Endothelial cell of umbilical vein (primary cell): ENCODE results near the gene GALNT14. TPM values are rescaled to one million over a fixed set of nuclear protein-coding genes. Genes with fewer than 3 reads are reported as not detected.

Source experiments
- BruUV-seq: library from RNA; stranded (reverse); fragments of 400-500 nt; replicated peaks from 2 replicates; lab custom pipeline; 2021; lab: Mats Ljungman, UMichigan
- CTCF ChIA-PET: fragments of 300-600, 350-600 bp; sonication (Branson Sonifier 250); formaldehyde crosslinking; loops from one replicate; lab custom pipeline; 2021; ENCODE audit warnings: antibody characterized with exemption, inconsistent platforms; lab: Charles Lee
- POLR2A ChIA-PET: fragments of 300-600, 350-600 bp; sonication (Branson Sonifier 250); formaldehyde crosslinking; loops from one replicate; lab custom pipeline; 2021; ENCODE audit warnings: antibody characterized with exemption, inconsistent platforms; lab: Charles Lee
- DNase-seq: peaks from one replicate; pipeline ENCODE4 v3.0.0-alpha.2; 2011; ENCODE audit warnings: low read depth, low spot score
- FAIRE-seq: peaks from 2 replicates; lab custom pipeline; 2011; peaks lifted over from hg19 to GRCh38; lab: Jason Lieb, UNC
- H2AFZ ChIP-seq: 2 replicates; pipeline ENCODE4 v1.6.0; 2012; ENCODE audit warnings: low read depth, low read length, control low read depth, inconsistent platforms
- H3K27ac ChIP-seq: 2 replicates; pipeline ENCODE4 v1.5.1; 2011; ENCODE audit warnings: low read depth, mild to moderate bottlenecking, control low read depth, low read length, moderate library complexity; ENCODE audit not compliant: insufficient read depth
- H3K27me3 ChIP-seq, 2 experiments: 2 replicates each; pipeline versions ENCODE4 v1.6.0 to v1.6.1; 2011; ENCODE audit warnings: low read length in 2 of 2, mixed read lengths in 1 of 2; ENCODE audit not compliant: control insufficient read depth in 2 of 2, insufficient read depth in 2 of 2
- H3K36me3 ChIP-seq, 2 experiments: 2 replicates in 1 of 2; 3 replicates in 1 of 2; pipeline ENCODE4 v1.5.1; 2011; ENCODE audit warnings: low read length in 2 of 2, mild to moderate bottlenecking in 1 of 2, moderate library complexity in 1 of 2; ENCODE audit not compliant: control insufficient read depth in 2 of 2, insufficient read depth in 2 of 2; ENCODE audit errors: extremely low read depth in 1 of 2
- H3K4me1 ChIP-seq: 3 replicates; pipeline ENCODE4 v1.5.1; 2011; ENCODE audit warnings: mild to moderate bottlenecking, low read length; ENCODE audit not compliant: control insufficient read depth, insufficient read depth; ENCODE audit errors: extremely low read depth
- H3K4me2 ChIP-seq: 2 replicates; pipeline ENCODE4 v1.6.1; 2011; ENCODE audit warnings: low read length, control low read depth, mixed read lengths; ENCODE audit not compliant: insufficient read depth
- H3K4me3 ChIP-seq, 3 experiments: fragments of 200-600 bp in 1 of 3; sonication (generic), shearing (Covaris generic) in 1 of 3; replicated peaks in 1 of 3; 2 replicates each; pipeline ENCODE4 v1.5.1; 2011 to 2016; ENCODE audit warnings: control low read depth in 3 of 3, low read length in 3 of 3, mild to moderate bottlenecking in 2 of 3, inconsistent platforms in 1 of 3, low read depth in 1 of 3, moderate library complexity in 1 of 3; ENCODE audit not compliant: insufficient read depth in 1 of 3
- H3K79me2 ChIP-seq: 2 replicates; pipeline ENCODE4 v1.6.0; 2012; ENCODE audit warnings: low read length, inconsistent platforms; ENCODE audit not compliant: control insufficient read depth, insufficient read depth
- H3K9ac ChIP-seq: replicated peaks from 2 replicates; pipeline ENCODE3; 2011; ENCODE audit warnings: low read length, control low read depth; ENCODE audit not compliant: insufficient read depth; ENCODE audit errors: extremely low read depth
- H3K9me1 ChIP-seq: replicated peaks from 3 replicates; pipeline ENCODE4 v1.6.0; 2011; ENCODE audit warnings: mild to moderate bottlenecking, low read length; ENCODE audit not compliant: control insufficient read depth, insufficient read depth; ENCODE audit errors: extremely low read depth
- H3K9me3 ChIP-seq: replicated peaks from 2 replicates; pipeline ENCODE4 v1.5.1; 2012; ENCODE audit warnings: low read length, inconsistent platforms; ENCODE audit not compliant: control insufficient read depth, insufficient read depth
- H4K20me1 ChIP-seq: replicated peaks from 2 replicates; pipeline ENCODE3; 2011; ENCODE audit warnings: mild to moderate bottlenecking, low read length; ENCODE audit not compliant: control insufficient read depth, insufficient read depth; ENCODE audit errors: extremely low read depth
- EZH2 ChIP-seq: IDR thresholded peaks from 2 replicates; pipeline ENCODE4 v1.6.1; 2012; ENCODE audit warnings: borderline replicate concordance, low read depth, mild to moderate bottlenecking, moderate library complexity, low read length, inconsistent platforms; ENCODE audit not compliant: severe bottlenecking
- FOS ChIP-seq: IDR thresholded peaks from 2 replicates; pipeline ENCODE4 v1.6.1; 2011; ENCODE audit warnings: mild to moderate bottlenecking, low read length, moderate library complexity, borderline replicate concordance; ENCODE audit not compliant: insufficient read depth
- GATA2 ChIP-seq: IDR thresholded peaks from 2 replicates; pipeline ENCODE4 v1.7.0; 2011; ENCODE audit warnings: low read depth, mild to moderate bottlenecking, moderate library complexity, mixed read lengths, low read length; ENCODE audit not compliant: insufficient read length, insufficient read depth
- JUN ChIP-seq: IDR thresholded peaks from 2 replicates; pipeline ENCODE4 v1.6.1; 2011; ENCODE audit warnings: borderline replicate concordance, low read depth; ENCODE audit not compliant: insufficient read length, insufficient read depth
- MYC ChIP-seq: IDR thresholded peaks from one replicate; pipeline ENCODE4 v1.6.1; 2011; ENCODE audit warnings: mild to moderate bottlenecking, low read depth, low read length
- POLR2A ChIP-seq: IDR thresholded peaks from 2 replicates; pipeline ENCODE4 v1.6.1; 2012; ENCODE audit warnings: low read depth, mild to moderate bottlenecking, control low read depth, low read length
- POLR2AphosphoS5 ChIP-seq: IDR thresholded peaks from 2 replicates; pipeline ENCODE4 v1.6.1; 2012; ENCODE audit warnings: low read depth, mild to moderate bottlenecking, control low read depth, low read length, moderate library complexity; ENCODE audit not compliant: insufficient read depth
- dilution Hi-C: fragments of 300-500 bp; cut with MboI; formaldehyde crosslinking; loops from one replicate; pipeline ENCODE4 v1.15.0; 2019; ENCODE audit warnings: low sequenced_read_pairs; ENCODE audit not compliant: extremely low pct_ligation_motif_present
- intact Hi-C: fragments of 100-400 bp; cut with micrococcal nuclease; formaldehyde crosslinking; loops from one replicate; pipeline ENCODE4 v1.10.0; 2022
- polyA plus RNA-seq, 4 experiments: library from polyadenylated mRNA; depleted of rRNA in 3 of 4; stranded (reverse) in 3 of 4; unstranded in 1 of 4; fragments of >200 nt; gene quantifications; 2 replicates each; pipeline versions ENCODE4 v1.2.1 to v1.2.3, GENCODE V29; 2011 to 2012; ENCODE audit warnings: missing spikeins in 1 of 4
- total RNA-seq: library from RNA; stranded (reverse); gene quantifications from 2 replicates; pipeline ENCODE4 v1.2.3, GENCODE V29; 2021
- TF ChIP-seq, protein P1 (sequence below), 2 donors: IDR thresholded peaks; 1 replicate in 1 of 2; 2 replicates in 1 of 2; pipeline ENCODE4 v1.5.1; 2011; ENCODE audit warnings: low read length in 2 of 2, mild to moderate bottlenecking in 2 of 2, moderate library complexity in 2 of 2, control low read depth in 1 of 2, inconsistent platforms in 1 of 2, low read depth in 1 of 2; ENCODE audit not compliant: insufficient read depth in 1 of 2; ENCODE audit errors: extremely low read depth in 1 of 2
- TF ChIP-seq, protein P2 (sequence below): IDR thresholded peaks from 2 replicates; pipeline ENCODE4 v1.6.1; 2011; ENCODE audit not compliant: insufficient read depth, insufficient read length

Gene GALNT14
- total and polyA plus RNA-seq, 2 donors (not counting 3 experiments of a cell fraction or from before 2014, with no cell fraction given) = 0.04 to 0.40 TPM

DNA sequence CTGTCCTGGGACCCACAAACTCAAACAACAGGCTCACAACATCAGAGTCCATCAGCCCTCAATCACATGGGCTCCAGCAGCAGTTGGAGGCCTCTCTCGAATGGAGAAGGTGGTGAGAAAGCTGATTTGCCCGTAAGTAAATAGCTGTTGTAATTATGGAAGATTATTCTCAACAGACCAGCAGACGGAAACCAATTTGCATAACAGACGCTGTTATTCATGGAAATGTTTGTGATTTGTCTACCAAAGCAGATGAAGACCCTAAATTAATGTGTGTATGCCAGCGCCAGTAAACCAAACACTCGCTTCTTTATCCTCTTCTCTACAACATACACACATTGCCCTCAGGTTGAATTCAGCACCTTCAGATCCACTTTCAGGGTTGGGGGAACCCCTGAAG is 23.4 kb upstream of the GALNT14 start:
- H2AFZ ChIP-seq = no peak overlapping the region
- dilution Hi-C loops (no loop called here), intact Hi-C loops (no loop called here)
- BruUV-seq = no TSS peak
- no peaks in the 10 kb centered on the region for H3K4me1 ChIP-seq
- no peak overlapping the region for H3K4me3 ChIP-seq
- no peaks in the 10 kb centered on the region for H3K9me3 ChIP-seq
- no peaks in the 10 kb centered on the region for H3K9me1 ChIP-seq
- FAIRE-seq (no peak), DNase-seq (no peak)
- no peak overlapping the region for H3K27ac ChIP-seq
- no peaks in the 10 kb centered on the region for H3K27me3 ChIP-seq
- no peak for TF ChIP-seq MYC
- TF ChIP-seq, protein P1, sequence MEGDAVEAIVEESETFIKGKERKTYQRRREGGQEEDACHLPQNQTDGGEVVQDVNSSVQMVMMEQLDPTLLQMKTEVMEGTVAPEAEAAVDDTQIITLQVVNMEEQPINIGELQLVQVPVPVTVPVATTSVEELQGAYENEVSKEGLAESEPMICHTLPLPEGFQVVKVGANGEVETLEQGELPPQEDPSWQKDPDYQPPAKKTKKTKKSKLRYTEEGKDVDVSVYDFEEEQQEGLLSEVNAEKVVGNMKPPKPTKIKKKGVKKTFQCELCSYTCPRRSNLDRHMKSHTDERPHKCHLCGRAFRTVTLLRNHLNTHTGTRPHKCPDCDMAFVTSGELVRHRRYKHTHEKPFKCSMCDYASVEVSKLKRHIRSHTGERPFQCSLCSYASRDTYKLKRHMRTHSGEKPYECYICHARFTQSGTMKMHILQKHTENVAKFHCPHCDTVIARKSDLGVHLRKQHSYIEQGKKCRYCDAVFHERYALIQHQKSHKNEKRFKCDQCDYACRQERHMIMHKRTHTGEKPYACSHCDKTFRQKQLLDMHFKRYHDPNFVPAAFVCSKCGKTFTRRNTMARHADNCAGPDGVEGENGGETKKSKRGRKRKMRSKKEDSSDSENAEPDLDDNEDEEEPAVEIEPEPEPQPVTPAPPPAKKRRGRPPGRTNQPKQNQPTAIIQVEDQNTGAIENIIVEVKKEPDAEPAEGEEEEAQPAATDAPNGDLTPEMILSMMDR (IDR thresholded peaks at IDR 0.05; ENCODE audit: extremely low read depth in 1 of 2, insufficient read depth in 1 of 2, low read depth in 1 of 2, low read length in 2 of 2) = no peak
- TF ChIP-seq FOS = no peak
- TF ChIP-seq EZH2 = no peak
- no peak for TF ChIP-seq JUN
- TF ChIP-seq POLR2AphosphoS5 = no peak
- no peak for TF ChIP-seq POLR2A
- no peak for TF ChIP-seq GATA2
- TF ChIP-seq, protein P2, sequence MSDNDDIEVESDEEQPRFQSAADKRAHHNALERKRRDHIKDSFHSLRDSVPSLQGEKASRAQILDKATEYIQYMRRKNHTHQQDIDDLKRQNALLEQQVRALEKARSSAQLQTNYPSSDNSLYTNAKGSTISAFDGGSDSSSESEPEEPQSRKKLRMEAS = no peak
- H3K9ac ChIP-seq = no peak overlapping the region
- ChIA-PET POLR2A (no interaction called here), CTCF (no interaction called here)
- H3K36me3 ChIP-seq = no peaks in the 10 kb centered on the region
- H3K4me2 ChIP-seq = no peak overlapping the region
- H4K20me1 ChIP-seq = no peaks in the 10 kb centered on the region
- H3K79me2 ChIP-seq = no peaks in the 10 kb centered on the region
